MM.1S (cell line): ENCODE measurements around the gene FBLIM1.

Source experiments
- DNase-seq: peaks from one replicate; pipeline ENCODE4 v3.0.0-alpha.2; 2015
- H2AFZ ChIP-seq: fragments of 300-600 bp; sonication (generic); 2 replicates; pipeline ENCODE4 v1.6.0; 2016; ENCODE audit warnings: antibody characterized with exemption, low read length
- H3F3A ChIP-seq: fragments of 300-600 bp; sonication (generic); 2 replicates; pipeline ENCODE4 v1.6.1; 2016; ENCODE audit warnings: mild to moderate bottlenecking, antibody characterized with exemption, low read length, moderate library complexity, mixed read lengths; ENCODE audit not compliant: insufficient read depth
- H3K27ac ChIP-seq: fragments of 300-600 bp; sonication (generic); 2 replicates; pipeline ENCODE4 v1.5.1; 2016; ENCODE audit warnings: mild to moderate bottlenecking, low read length
- H3K27me3 ChIP-seq: fragments of 300-600 bp; sonication (generic); replicated peaks from 2 replicates; pipeline ENCODE4 v1.6.0; 2016; ENCODE audit warnings: low read length; ENCODE audit not compliant: insufficient read depth
- H3K36me3 ChIP-seq: fragments of 300-600 bp; sonication (generic); replicated peaks from 2 replicates; pipeline ENCODE4 v1.6.1; 2016; ENCODE audit warnings: mild to moderate bottlenecking, low read length, mixed read lengths; ENCODE audit not compliant: insufficient read depth
- H3K4me1 ChIP-seq: fragments of 300-600 bp; sonication (generic); 2 replicates; pipeline ENCODE4 v1.6.1; 2016; ENCODE audit warnings: low read length, mixed read lengths
- H3K4me2 ChIP-seq: fragments of 300-600 bp; sonication (generic); 2 replicates; pipeline ENCODE4 v1.6.0; 2016; ENCODE audit warnings: low read depth, low read length
- H3K4me3 ChIP-seq: fragments of 300-600 bp; sonication (generic); 2 replicates; pipeline ENCODE4 v1.5.1; 2016; ENCODE audit warnings: low read length, mixed read lengths
- H3K79me2 ChIP-seq: fragments of 300-600 bp; sonication (generic); 2 replicates; pipeline ENCODE4 v1.6.1; 2016; ENCODE audit warnings: mixed run types, low read length, mixed read lengths
- H3K9ac ChIP-seq: fragments of 300-600 bp; sonication (generic); 2 replicates; pipeline ENCODE4 v1.6.1; 2016; ENCODE audit warnings: low read length, mixed read lengths
- H3K9me2 ChIP-seq: fragments of 300-600 bp; sonication (generic); replicated peaks from 2 replicates; pipeline ENCODE4 v1.6.1; 2016; ENCODE audit warnings: mild to moderate bottlenecking, low read length, mixed read lengths; ENCODE audit not compliant: insufficient read depth
- H3K9me3 ChIP-seq: fragments of 300-600 bp; sonication (generic); replicated peaks from 2 replicates; pipeline ENCODE4 v1.6.1; 2016; ENCODE audit warnings: mild to moderate bottlenecking, low read length, mixed read lengths; ENCODE audit not compliant: insufficient read depth
- H4K20me1 ChIP-seq: fragments of 300-600 bp; sonication (generic); 2 replicates; pipeline ENCODE4 v1.6.1; 2016; ENCODE audit warnings: mild to moderate bottlenecking, low read length, moderate library complexity, mixed read lengths; ENCODE audit not compliant: insufficient read depth
- CTCF ChIP-seq: fragments of 300-600 bp; sonication (generic); IDR thresholded peaks from 2 replicates; pipeline ENCODE4 v1.5.1; 2016; ENCODE audit warnings: antibody characterized with exemption, low read length, mixed read lengths
- EZH2 ChIP-seq: fragments of 300-600 bp; sonication (generic); optimal IDR thresholded peaks from 2 replicates; pipeline ENCODE3; 2017; ENCODE audit warnings: low read depth, mild to moderate bottlenecking, antibody characterized with exemption, low read length, mixed read lengths
- EZH2phosphoT487 ChIP-seq: fragments of 300-600 bp; sonication (generic); IDR thresholded peaks from 2 replicates; pipeline ENCODE4 v1.6.1; 2018; ENCODE audit warnings: antibody characterized with exemption, low read length

The FBLIM1 gene

GRCh38 chr1:15719381-15720120 is 39.0 kb upstream of the FBLIM1 start:
- H4K20me1 ChIP-seq, result no peaks in the 10 kb centered on the region
- no peaks in the 10 kb centered on the region for H3K4me1 ChIP-seq
- no peak overlapping the region for H2AFZ ChIP-seq
- no peaks in the 10 kb centered on the region for H3F3A ChIP-seq
- H3K79me2 ChIP-seq, result peaks cover 11% of the 10 kb centered on the region
- H3K4me3 ChIP-seq, result no peak overlapping the region
- no peak overlapping the region for H3K27ac ChIP-seq
- no peak for DNase-seq
- H3K9ac ChIP-seq, result no peak overlapping the region
- no peaks in the 10 kb centered on the region for H3K36me3 ChIP-seq
- TF ChIP-seq EZH2phosphoT487, result no peak
- no peak for TF ChIP-seq CTCF
- TF ChIP-seq EZH2, result no peak
- H3K27me3 ChIP-seq, result no peaks in the 10 kb centered on the region
- H3K4me2 ChIP-seq, result no peak overlapping the region
- no peaks in the 10 kb centered on the region for H3K9me3 ChIP-seq
- H3K9me2 ChIP-seq, result no peaks in the 10 kb centered on the region

GRCh38 chr1:15720861-15721260 is 37.7 kb upstream of the FBLIM1 start:
- no peak overlapping the region for H3K4me3 ChIP-seq

DNA sequence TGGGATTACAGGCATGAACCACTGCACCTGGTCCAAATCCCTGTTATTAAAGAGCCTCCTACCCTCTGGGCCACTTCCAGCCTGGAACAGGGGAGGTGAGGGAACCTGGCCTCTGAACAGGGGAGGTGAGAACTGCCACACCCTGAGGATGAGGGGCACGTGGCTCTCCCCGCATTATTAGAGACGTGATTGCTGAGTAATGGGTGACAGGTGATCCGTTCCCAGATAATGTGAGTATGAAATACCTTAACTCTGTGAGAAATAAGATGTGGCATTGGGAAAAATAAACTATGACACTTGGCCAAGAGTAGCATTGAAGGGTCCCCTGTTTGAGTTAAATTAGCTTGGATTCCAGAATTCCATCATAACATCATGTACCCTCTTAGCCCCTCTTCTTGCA is 36.2 kb upstream of the FBLIM1 start:
- Histone ChIP-seq H3K27ac (no peak overlapping the region), H3K27me3 (no peaks in the 10 kb centered on the region), H2AFZ (no peak overlapping the region), H3K9me3 (no peaks in the 10 kb centered on the region), H3K4me2 (no peak overlapping the region), H3K4me1 (no peaks in the 10 kb centered on the region), H3K9ac (no peak overlapping the region), H3K4me3 (no peak overlapping the region), H3F3A (no peaks in the 10 kb centered on the region), H3K79me2 (no peaks in the 10 kb centered on the region), H4K20me1 (no peaks in the 10 kb centered on the region), H3K9me2 (no peaks in the 10 kb centered on the region), H3K36me3 (no peaks in the 10 kb centered on the region; the same call in 1 of the 2 replicates)
- no peak for DNase-seq
- TF ChIP-seq CTCF, result no peak
- TF ChIP-seq EZH2, result no peak
- TF ChIP-seq EZH2phosphoT487, result no peak

More at GRCh38 chr1:15720861-15721260, 37.7 kb upstream of the FBLIM1 start:
- Histone ChIP-seq H3K9me3 (no peaks in the 10 kb centered on the region), H3K9ac (no peak overlapping the region), H2AFZ (no peak overlapping the region), H3K36me3 (no peaks in the 10 kb centered on the region), H3K27me3 (no peaks in the 10 kb centered on the region), H3K4me1 (no peaks in the 10 kb centered on the region), H3K27ac (no peak overlapping the region), H3F3A (no peaks in the 10 kb centered on the region), H3K9me2 (no peaks in the 10 kb centered on the region), H3K79me2 (0 out of 2 replicates have a peak, but pooled peaks cover under 1% of the 10 kb centered on the region), H4K20me1 (no peaks in the 10 kb centered on the region), H3K4me2 (no peak overlapping the region)
- TF ChIP-seq EZH2 (no peak), CTCF (no peak), EZH2phosphoT487 (no peak)
- no peak for DNase-seq
